ENCODE data around the gene LCE4A.
"Not testable (repeated sequence)": the region's sequence is repeated elsewhere in the genome, so short reads cannot be mapped to it uniquely, and the experiment has no call there.

LCE4A gene

GRCh38 chr1:152707860-152708259 is at the start of gene LCE4A:
TSS of gene LCE4A (plus strand) at chr1:152708160. CDS start at chr1:152709076, 916 bp downstream.
- no peak for DNase-seq

DNA sequence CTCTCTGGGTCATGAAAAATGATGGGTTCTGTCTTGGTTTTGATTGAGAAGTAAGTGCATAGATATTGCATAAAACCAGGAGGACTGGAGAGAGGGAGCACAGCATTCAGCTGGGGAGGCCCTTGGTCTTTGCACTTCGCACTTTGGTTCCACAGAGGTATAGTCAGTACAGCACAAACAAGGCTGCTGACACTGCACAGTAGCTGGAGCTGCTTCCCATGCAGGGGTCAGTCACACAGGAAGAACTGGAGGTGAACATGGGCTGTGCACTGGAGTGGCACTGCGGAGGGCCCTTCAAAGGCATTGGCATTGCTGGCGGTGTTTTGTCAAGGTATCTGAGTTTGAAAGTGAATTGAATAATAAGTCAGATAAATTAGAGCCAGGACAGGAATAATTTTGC is 49.3 kb upstream of the LCE4A start:
- no peak for DNase-seq

DNA sequence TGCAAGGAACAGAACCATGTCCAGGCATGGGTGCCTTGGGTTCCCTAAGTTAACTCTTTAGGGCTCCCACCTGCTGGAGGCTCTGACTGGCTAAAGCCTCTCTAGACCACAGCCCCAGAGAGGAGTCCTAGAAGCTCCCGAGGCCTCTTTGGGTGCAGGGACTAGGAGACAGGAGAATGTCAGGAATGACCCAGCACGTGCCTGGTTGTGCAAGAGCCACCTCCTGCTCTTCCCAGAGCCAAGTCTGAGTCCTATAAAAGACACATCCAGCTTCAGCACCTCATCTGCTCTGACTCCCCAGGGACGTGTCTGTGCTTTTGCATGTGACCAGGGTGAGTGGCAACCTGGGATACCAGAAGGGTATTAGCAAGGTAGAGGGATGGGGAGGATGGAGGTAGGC is 44.9 kb upstream of the LCE4A start, which contains the start of gene LCE2D:
TSS of gene LCE2D (plus strand) at position 283 of the 400 bp plus-strand sequence. CDS start 726 bp downstream, outside the sequence.
- DNase-seq = no peak

DNA sequence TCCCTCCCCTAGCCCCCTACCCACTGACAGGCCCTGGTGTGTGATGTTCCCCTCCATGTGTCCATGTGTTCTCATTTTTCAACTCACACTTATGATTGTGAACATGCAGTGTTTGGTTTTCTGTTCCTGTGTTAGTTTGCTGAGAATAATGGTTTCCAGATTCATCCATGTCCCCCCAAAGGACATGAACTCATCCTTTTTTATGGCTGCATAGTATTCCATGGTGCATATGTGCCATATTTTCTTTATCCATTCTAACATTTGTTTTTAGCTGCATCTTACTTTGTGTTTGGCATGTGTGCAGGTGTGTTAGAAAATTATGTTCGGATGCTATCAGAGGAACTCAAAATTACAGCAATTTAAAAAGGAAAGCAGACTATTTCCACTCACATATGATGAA is 41.8 kb upstream of the LCE4A start:
- DNase-seq = not testable (repeated sequence)

GRCh38 chr1:152667648-152668047 is 40.3 kb upstream of the LCE4A start:
- DNase-seq = no peak

GRCh38 chr1:152673016-152673415 is 34.9 kb upstream of the LCE4A start:
- DNase-seq = no peak

DNA sequence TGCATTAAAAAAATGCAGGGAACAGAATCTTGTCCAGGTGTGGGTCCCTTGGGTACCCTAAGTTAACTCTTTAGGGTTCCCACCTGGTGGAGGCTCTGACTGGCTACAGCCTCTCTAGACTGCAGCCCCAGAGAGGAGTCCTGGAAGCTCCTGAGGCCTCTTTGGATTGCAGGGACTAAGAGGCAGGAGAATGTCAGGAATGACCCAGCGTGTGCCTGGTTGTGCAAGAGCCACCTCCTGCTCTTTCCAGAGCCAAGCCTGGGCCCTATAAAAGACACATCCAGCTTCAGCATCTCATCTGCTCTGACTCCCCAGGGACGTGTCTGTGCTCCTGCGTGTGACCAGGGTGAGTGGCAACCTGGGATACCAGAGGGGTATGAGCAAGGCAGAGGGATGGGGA is 33.0 kb upstream of the LCE4A start, which contains the start of gene LCE2C:
TSS of gene LCE2C (plus strand) at position 297 of the 400 bp plus-strand sequence. CDS start 737 bp downstream, outside the sequence.
- not testable (repeated sequence) for DNase-seq

DNA sequence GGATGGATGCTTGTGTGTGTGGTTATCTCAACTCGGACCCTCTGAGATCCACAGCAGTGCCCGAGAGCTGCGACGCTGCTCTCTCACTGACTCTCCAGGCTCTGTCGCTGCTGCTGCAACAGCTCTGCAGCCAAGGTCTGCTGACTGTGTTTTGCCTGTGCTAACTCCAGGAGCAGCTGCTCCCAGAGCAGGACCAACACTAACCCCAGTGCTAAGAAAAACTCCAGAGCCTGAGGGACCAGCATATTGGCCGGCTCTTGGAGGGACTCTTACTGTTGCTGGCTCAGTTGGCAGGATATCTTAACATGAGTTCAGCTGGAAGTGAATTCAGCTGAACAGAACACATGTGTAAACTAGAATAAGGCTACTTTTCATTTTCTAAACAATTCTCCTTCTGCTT is 28.5 kb upstream of the LCE4A start:
- DNase-seq = no peak

GRCh38 chr1:152681616-152682015 is 26.3 kb upstream of the LCE4A start:
- no peak for DNase-seq

GRCh38 chr1:152683846-152684245 is 24.1 kb upstream of the LCE4A start:
- DNase-seq = no peak

- not testable (repeated sequence) for DNase-seq
Measured at GRCh38 chr1:152685823-152686222, 22.1 kb upstream of the LCE4A start, which contains the start of gene LCE2B. TSS of gene LCE2B (plus strand) at chr1:152686123. CDS start at chr1:152686844, 721 bp downstream.

DNA sequence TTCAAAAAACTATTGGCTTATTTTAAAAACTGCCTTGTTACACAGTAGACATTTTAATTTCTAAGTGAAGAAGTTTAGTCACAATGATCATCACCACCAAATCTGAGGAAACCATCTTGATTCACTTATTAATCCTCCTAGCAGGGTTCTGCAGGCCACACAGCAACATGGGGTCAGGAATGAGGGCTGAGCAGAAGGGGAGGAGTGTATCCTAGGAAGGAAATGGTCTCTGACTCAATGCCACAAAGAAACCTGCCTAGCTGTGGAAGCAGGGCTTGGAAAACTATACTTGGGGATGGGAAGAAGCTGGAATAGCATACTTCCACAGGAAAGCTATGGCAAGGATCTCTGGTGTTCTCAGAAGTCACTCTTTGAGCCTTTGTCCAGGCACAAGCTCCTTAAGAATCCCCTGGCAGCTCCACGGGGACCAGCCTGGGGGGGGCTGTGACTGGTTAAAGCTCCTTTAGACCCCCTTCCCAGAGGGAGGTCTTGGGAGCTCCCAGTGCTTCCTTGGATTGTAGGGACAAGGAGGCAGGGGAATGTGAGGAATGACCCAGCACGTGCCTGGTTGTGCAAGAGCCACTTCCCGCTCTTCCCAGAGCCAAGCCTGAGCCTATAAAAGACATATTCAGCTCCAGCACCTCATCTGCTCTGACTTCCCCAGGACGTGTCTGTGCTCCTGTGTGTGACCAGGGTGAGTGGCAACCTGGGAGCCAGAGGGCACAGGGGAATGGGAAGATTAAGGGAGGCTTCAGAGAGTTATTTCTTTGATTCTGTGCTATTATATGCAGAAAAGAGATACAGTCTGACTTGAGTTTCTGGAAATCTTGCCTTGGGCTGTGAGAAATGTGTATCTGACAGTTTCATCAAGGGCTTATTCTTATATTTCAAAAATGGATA is 10.0 kb upstream of the LCE4A start, which contains the start of gene LCE2A:
TSS of gene LCE2A (plus strand) at position 645 of the 900 bp plus-strand sequence. CDS start 557 bp downstream, outside the sequence.
- no peak for DNase-seq

- no peak for DNase-seq
Measured at GRCh38 chr1:152699746-152700145, 8.2 kb upstream of the LCE4A start.

DNA sequence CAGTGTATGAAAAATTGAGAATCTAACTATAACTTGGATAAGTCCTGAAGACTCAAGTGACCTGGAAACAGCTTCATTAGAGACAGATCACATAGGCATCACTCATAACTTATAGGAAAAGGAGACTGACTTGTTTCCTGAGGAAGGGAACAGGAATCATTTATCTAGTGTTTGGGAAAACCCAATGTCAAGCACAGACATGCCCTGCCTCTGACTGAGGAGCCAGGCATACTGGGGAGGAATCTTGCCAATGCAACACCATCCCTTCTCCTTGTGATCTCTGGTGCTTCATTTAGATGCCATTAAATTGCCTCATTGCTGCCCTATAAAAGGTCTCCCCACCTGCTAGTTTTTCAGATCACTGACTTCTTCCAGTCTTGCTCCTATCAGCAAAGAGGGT is 10.3 kb downstream of the LCE4A start:
- DNase-seq = no peak

- DNase-seq = no peak
Measured at GRCh38 chr1:152725261-152725660, 17.3 kb downstream of the LCE4A start.

- no peak for DNase-seq
Measured at GRCh38 chr1:152728986-152729385, 21.0 kb downstream of the LCE4A start.

DNA sequence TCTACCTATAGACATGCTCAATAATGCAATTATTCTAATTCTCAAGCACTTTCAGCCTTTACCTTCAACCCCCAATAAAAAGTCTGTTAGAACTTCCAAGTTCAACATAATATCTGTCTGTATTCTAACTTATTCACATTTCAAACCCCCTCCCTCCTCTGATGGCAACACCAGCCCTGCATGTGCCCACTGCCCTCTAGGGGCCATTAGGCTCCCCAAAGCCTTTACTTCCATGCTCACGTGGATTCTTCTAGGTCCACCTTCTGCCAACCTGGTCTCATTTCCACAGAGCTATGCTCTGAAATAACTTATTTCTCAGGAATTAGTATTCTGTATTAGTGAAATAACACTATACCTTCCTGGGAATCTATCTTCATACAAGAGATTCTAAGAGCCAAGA is 27.7 kb downstream of the LCE4A start:
- no peak for DNase-seq

DNA sequence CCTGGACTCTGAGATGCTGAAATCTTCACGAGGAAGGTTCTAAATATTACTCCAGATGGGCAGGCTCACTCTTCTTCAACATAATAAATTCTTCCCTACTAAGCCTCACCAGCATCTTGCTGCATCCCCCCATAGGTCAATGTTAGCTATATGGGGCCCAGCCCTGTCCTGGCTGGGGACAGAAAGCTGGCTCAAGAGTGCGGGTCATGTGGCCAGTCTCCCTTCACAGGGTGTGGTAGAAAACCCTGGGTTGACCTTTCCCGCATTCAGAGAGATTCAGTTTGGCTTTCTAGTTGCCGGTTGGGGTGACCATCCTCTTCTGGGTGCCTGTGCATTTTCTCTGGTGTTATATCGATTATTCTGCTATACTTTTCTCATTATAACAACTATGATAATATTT is 30.0 kb downstream of the LCE4A start:
- DNase-seq = no peak

DNA sequence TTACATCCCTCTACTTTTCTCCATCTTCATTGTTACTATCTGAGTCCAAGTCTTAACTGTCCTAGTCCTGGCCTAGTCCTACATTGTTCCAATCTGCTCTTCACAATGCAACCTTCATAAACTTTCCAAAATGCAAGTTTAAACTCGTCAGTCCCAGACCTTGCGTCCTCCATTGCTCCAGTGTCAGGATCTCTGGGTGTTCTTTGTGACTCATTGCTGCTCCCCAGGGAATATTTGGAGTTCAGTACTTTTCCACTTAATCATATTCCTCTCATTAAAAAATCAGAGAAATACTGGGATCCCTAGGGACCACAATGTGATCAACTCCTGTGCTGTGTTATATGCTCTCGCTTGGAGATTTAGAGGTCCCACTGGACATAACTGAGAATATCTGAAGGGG is 31.9 kb downstream of the LCE4A start:
- DNase-seq = no peak

DNA sequence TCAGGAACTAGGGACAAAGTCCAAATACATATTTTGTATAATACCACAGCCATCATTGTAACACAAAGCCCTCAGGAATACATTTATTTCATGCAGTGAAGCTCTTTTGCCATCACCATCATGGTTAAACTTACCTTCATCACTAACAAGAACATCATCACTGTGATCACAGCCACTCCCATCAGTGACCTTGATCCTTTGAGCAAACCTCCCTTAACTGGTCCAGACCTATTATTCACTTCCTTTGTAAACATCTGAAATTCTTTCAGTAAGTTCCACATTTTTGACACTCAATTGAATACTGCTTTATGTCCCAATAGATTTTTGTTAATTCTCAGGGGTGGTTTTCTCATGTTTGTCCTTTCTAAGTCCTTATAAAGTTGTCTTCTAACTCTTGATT is 33.7 kb downstream of the LCE4A start:
- DNase-seq = no peak

GRCh38 chr1:152743371-152744145 is 35.6 kb downstream of the LCE4A start:
- no peak for DNase-seq

- no peak for DNase-seq
Measured at GRCh38 chr1:152745289-152745704, 37.3 kb downstream of the LCE4A start.

- no peak for DNase-seq
Measured at GRCh38 chr1:152745765-152746444, 37.9 kb downstream of the LCE4A start.
